Measurements from ENCODE around the gene STAC.

- TF ChIP-seq CTCF (IDR thresholded peaks at IDR 0.05; ENCODE audit: low read length) (no peak), EZH2 (optimal IDR thresholded peaks at IDR 0.05; ENCODE audit: low read depth, low read length) (no peak), EZH2phosphoT487 (IDR thresholded peaks at IDR 0.05; ENCODE audit: low read length) (no peak)
Observed at GRCh38 chr3:36482256-36482655, 102.0 kb downstream of the STAC start.
